ENCODE data around the gene RBBP8NL.

GRCh38 chr20:62406635-62407176 lies 20.6 kb downstream of the RBBP8NL start:
- no peak for TF ChIP-seq CTCF (conservative IDR thresholded peaks at IDR 0.05)
- no peak for TF ChIP-seq EZH2 (IDR thresholded peaks at IDR 0.05; ENCODE audit: low read depth)

Data from PC-9 (cell line).